Measurements from ENCODE around the gene DCP2.

The DCP2 gene

DNA sequence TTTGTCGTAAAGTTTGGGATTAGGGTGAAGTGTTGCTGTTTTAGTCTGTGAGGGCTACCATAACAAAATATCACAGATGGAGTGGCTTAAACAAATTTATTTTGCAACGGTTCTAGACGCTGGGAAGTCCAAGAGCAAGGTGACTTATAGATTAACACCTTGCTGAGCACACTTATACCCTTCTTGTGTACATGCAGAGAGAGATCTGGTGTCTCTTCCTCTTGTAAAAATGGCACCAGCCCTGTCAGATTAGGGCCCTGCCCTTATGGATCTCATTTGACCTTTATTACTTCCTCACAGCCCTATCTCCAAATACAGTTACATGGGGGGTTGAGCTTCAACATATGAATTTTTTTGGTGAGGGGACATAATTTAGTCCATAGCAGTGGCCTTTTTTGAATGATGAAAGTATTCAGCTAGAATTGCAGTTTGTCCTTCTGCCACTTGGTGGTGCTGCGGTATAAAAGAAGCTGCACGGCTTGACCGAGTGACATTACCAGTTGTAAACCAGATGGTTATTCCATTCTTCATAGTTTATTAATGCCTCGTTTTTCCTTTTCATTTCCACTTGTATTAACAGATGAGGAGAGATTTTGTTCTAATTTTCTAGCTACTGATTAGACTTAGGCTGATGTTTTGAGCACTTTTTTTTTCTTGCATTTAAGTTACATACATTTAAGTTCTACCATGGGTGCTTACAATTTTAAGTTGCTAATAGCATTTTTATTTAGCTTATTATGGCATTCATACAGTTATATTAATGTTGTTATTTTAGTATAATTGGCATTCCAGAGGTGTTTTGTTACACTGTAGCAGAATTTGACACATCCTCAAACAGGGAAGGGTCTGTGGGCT lies 19.4 kb downstream of the DCP2 start:
- peak; percentile 37 for DNase-seq (ENCODE audit: extremely low read depth, low read depth)
- H3K4me3 ChIP-seq (replicated peaks; ENCODE audit: low read depth, low read length), result no peak overlapping the region
- TF ChIP-seq, protein P1, sequence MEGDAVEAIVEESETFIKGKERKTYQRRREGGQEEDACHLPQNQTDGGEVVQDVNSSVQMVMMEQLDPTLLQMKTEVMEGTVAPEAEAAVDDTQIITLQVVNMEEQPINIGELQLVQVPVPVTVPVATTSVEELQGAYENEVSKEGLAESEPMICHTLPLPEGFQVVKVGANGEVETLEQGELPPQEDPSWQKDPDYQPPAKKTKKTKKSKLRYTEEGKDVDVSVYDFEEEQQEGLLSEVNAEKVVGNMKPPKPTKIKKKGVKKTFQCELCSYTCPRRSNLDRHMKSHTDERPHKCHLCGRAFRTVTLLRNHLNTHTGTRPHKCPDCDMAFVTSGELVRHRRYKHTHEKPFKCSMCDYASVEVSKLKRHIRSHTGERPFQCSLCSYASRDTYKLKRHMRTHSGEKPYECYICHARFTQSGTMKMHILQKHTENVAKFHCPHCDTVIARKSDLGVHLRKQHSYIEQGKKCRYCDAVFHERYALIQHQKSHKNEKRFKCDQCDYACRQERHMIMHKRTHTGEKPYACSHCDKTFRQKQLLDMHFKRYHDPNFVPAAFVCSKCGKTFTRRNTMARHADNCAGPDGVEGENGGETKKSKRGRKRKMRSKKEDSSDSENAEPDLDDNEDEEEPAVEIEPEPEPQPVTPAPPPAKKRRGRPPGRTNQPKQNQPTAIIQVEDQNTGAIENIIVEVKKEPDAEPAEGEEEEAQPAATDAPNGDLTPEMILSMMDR (IDR thresholded peaks at IDR 0.05; ENCODE audit: low read depth, low read length, missing control alignments), result peak; percentile 87

DNA sequence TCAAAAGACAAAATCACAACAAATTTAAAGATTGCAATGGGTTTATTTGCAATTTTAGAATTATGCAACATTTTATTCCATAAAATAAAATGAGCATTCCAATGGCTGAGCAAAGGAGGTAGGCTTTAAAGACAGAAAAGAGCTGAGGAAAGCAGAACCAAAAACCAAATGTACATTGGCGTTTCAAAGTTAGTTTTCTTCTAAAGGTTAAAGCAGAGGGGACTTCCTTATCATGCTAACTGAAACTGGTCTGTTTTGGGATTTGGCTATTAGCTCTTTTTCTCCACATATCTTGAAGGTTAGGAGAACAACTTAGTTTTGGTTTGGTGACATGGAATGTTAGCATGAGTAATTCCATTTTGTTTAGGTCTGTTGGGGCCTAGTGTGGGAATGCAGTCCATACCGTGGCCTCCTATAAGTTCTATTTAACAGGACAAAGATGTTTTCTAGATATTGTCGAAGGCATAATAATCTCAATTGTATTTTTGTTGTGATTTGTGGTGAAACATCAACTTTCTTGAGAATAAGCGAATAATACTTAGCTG lies 20.3 kb downstream of the DCP2 start:
- no peak for DNase-seq (ENCODE audit: extremely low read depth, low read depth)
- H3K4me3 ChIP-seq (replicated peaks; ENCODE audit: low read depth, low read length), result no peak overlapping the region
- TF ChIP-seq, protein P1 (IDR thresholded peaks at IDR 0.05; ENCODE audit: low read depth, low read length, missing control alignments), result no peak

DNA sequence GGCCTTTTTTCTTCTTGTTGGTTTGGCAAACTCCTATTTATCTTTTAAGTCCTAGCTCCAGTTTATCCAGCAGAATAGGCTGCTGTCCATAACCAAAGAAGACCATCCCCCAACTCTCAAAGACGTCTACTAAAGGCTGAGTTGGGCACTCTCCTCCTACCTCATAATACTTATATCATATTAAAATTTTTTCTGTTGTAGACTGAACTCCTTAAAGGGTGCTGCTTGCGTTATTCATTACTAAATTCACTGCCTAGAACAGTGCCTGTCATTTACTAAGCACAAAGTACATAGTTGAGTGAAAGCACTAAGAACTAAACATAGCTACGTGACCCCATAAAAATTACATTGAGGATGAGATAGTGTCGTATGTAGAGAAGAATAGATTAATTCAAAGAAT lies 21.7 kb downstream of the DCP2 start:
- no peak overlapping the region for H3K4me3 ChIP-seq (replicated peaks; ENCODE audit: low read depth, low read length)
- TF ChIP-seq, protein P1 (IDR thresholded peaks at IDR 0.05; ENCODE audit: low read depth, low read length, missing control alignments), result no peak
- DNase-seq (ENCODE audit: extremely low read depth, low read depth), result no peak

DNA sequence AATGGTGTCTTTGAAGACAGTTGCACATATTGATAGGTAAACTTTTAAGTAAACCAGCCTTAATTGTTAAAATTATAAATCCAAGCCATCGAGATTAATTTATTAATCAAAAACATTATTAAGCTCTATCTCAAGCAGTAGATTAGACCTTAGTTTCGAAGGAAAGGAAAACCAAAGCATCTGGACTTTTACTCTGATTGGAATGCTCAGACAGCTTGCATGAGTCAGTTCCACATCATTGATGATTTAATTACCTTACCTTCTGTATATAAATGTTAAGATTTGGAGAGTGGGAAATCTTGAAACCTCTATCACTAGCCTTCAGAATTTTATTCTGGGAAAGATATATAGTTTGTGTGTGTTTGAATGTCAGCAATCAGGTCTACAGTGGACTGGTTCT lies 23.9 kb downstream of the DCP2 start:
- no peak for DNase-seq (ENCODE audit: extremely low read depth, low read depth)
- H3K4me3 ChIP-seq (replicated peaks; ENCODE audit: low read depth, low read length), result no peak overlapping the region
- TF ChIP-seq, protein P1 (IDR thresholded peaks at IDR 0.05; ENCODE audit: low read depth, low read length, missing control alignments), result no peak

DNA sequence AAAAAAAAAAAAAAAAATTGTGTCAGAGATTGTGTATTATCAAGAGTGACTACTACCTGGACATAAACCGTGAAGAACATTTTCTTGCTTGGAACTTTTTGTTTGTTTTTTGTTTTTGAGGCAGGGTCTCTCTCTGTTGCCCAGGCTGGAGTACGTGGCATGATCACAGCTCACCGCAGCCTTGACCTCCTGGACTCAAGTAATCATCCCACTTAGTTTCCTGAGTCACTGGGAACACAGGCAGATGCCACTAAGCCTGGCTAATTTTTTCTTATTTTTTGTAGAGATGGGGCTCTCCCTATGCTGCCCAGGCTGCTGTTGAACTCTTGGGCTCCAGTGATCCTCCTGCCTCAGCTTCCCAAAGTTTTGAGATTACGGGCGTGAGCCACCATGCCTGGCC lies 25.8 kb downstream of the DCP2 start:
- TF ChIP-seq, protein P1 (IDR thresholded peaks at IDR 0.05; ENCODE audit: low read depth, low read length, missing control alignments), result no peak
- no peak for DNase-seq (ENCODE audit: extremely low read depth, low read depth)
- H3K4me3 ChIP-seq (replicated peaks; ENCODE audit: low read depth, low read length), result no peak overlapping the region

DNA sequence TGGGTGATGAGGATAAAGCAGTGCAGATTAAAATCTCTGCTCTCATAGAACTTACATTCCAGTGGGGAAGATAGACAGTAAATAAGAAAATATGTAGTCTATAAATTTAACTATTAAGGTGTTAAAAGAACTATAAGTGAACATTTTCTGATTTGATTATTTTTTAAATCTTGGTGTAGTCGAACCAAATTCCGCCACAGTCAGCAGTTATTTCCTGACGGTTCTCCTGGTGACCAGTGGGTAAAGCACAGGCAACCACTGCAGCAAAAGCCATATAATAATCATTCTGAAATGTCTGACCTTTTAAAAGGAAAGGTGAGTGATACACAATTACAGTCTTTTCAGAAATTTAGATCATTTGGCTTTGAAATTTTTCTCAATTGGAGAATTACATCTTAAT lies 27.2 kb downstream of the DCP2 start:
- TF ChIP-seq, protein P1 (IDR thresholded peaks at IDR 0.05; ENCODE audit: low read depth, low read length, missing control alignments), result no peak
- no peak for DNase-seq (ENCODE audit: extremely low read depth, low read depth)
- no peak overlapping the region for H3K4me3 ChIP-seq (replicated peaks; ENCODE audit: low read depth, low read length)

Data from HFF-Myc (cell line).